DMS79 treated with DMSO at 0.1 percent for 48 hours (cell line): Measurements from ENCODE around the gene HGD.
"Not testable (repeated sequence)": the region's sequence is repeated elsewhere in the genome, so short reads cannot be mapped to it uniquely, and the experiment has no call there.

Experiments used
- DNase-seq: peaks from one replicate; lab custom pipeline; 2025; lab: John Stamatoyannopoulos, UW

Gene HGD

GRCh38 chr3:120678984-120679383 lies 3.1 kb downstream of the HGD start:
- no peak for DNase-seq

- DNase-seq, result no peak
Observed at GRCh38 chr3:120678331-120678947, 3.6 kb downstream of the HGD start.

- not testable (repeated sequence) for DNase-seq
Observed at GRCh38 chr3:120677193-120677592, 4.8 kb downstream of the HGD start.

GRCh38 chr3:120673116-120673515 lies 8.9 kb downstream of the HGD start:
- DNase-seq, result no peak

- no peak for DNase-seq
Observed at GRCh38 chr3:120670576-120670975, 11.5 kb downstream of the HGD start.

GRCh38 chr3:120664926-120665325 lies 17.1 kb downstream of the HGD start:
- DNase-seq, result no peak

- no peak for DNase-seq
Observed at GRCh38 chr3:120661945-120662344, 20.1 kb downstream of the HGD start.

- no peak for DNase-seq
Observed at GRCh38 chr3:120661106-120661905, 20.7 kb downstream of the HGD start.

- DNase-seq, result no peak
Observed at GRCh38 chr3:120659834-120660233, 22.2 kb downstream of the HGD start.

- DNase-seq, result no peak
Observed at GRCh38 chr3:120659285-120659684, 22.8 kb downstream of the HGD start.

GRCh38 chr3:120652896-120653545 lies 29.0 kb downstream of the HGD start:
- DNase-seq, result no peak

- no peak for DNase-seq
Observed at GRCh38 chr3:120652281-120652680, 29.8 kb downstream of the HGD start.

- no peak for DNase-seq
Observed at GRCh38 chr3:120650311-120650710, 31.7 kb downstream of the HGD start.

GRCh38 chr3:120649830-120650233 lies 32.2 kb downstream of the HGD start:
- no peak for DNase-seq

GRCh38 chr3:120648290-120648689 lies 33.7 kb downstream of the HGD start:
- no peak for DNase-seq

- no peak for DNase-seq
Observed at GRCh38 chr3:120646771-120647432, 35.1 kb downstream of the HGD start.

GRCh38 chr3:120645083-120645845 lies 36.8 kb downstream of the HGD start:
- DNase-seq, result no peak

- DNase-seq, result no peak
Observed at GRCh38 chr3:120642368-120642948, 39.6 kb downstream of the HGD start.

- no peak for DNase-seq
Observed at GRCh38 chr3:120641696-120642246, 40.3 kb downstream of the HGD start.

GRCh38 chr3:120640231-120640630 lies 41.8 kb downstream of the HGD start:
- DNase-seq, result no peak

GRCh38 chr3:120638820-120639219 lies 43.2 kb downstream of the HGD start:
- not testable (repeated sequence) for DNase-seq
